Measurements from ENCODE around the gene HES7.

The HES7 gene

GRCh38 chr17:8125154-8125946 lies 1.4 kb upstream of the HES7 start:
- H3K9me3 ChIP-seq (ENCODE audit: low read length) = no peaks in the 10 kb centered on the region
- H3K4me3 ChIP-seq (ENCODE audit: low read depth, low read length, poor library complexity, severe bottlenecking) = peak overlapping the region; percentile 98
- no peak overlapping the region for H2AFZ ChIP-seq (ENCODE audit: low read length)
- H3K9ac ChIP-seq (ENCODE audit: low read length) = peak overlapping the region; percentile 69
- TF ChIP-seq EZH2 (IDR thresholded peaks at IDR 0.05; ENCODE audit: borderline replicate concordance, low read length) (no peak), CTCF (IDR thresholded peaks at IDR 0.05; ENCODE audit: low read length) (no peak)
- no peaks in the 10 kb centered on the region for H3K36me3 ChIP-seq (ENCODE audit: insufficient read depth, low read length)
- no peaks in the 10 kb centered on the region for H3K9me2 ChIP-seq (ENCODE audit: low read depth, low read length)
- no peaks in the 10 kb centered on the region for H4K20me1 ChIP-seq (ENCODE audit: insufficient read depth, low read length)
- H3K27me3 ChIP-seq (ENCODE audit: insufficient read depth, low read length) = peaks cover 6% of the 10 kb centered on the region
- H3K4me2 ChIP-seq (ENCODE audit: low read length) = peak overlapping the region; percentile 88
- peak overlapping the region; percentile 53 for H3K27ac ChIP-seq (ENCODE audit: low read depth, low read length, poor library complexity, severe bottlenecking)
- peaks cover 51% of the 10 kb centered on the region for H3K4me1 ChIP-seq (ENCODE audit: insufficient read depth, low read length, severe bottlenecking)
- no peaks in the 10 kb centered on the region for H3K79me2 ChIP-seq (ENCODE audit: insufficient read depth, low read length)
- peaks cover 6% of the 10 kb centered on the region for H3F3A ChIP-seq (ENCODE audit: insufficient read depth, low read length)

- Histone ChIP-seq H3K4me3 (ENCODE audit: low read depth, low read length, poor library complexity, severe bottlenecking) (peak overlapping the region; percentile 98), H2AFZ (ENCODE audit: low read length) (no peak overlapping the region), H3K36me3 (ENCODE audit: insufficient read depth, low read length) (no peaks in the 10 kb centered on the region)
Measured at GRCh38 chr17:8124350-8125153, 646 bp upstream of the HES7 start.

More at GRCh38 chr17:8124350-8125153, 646 bp upstream of the HES7 start:
- Histone ChIP-seq H3K9me2 (ENCODE audit: low read depth, low read length) (no peaks in the 10 kb centered on the region), H3K9me3 (ENCODE audit: low read length) (no peaks in the 10 kb centered on the region), H3K9ac (ENCODE audit: low read length) (peak overlapping the region; percentile 64), H3K79me2 (ENCODE audit: insufficient read depth, low read length) (no peaks in the 10 kb centered on the region), H3F3A (ENCODE audit: insufficient read depth, low read length) (peaks cover 12% of the 10 kb centered on the region), H3K4me2 (ENCODE audit: low read length) (peak overlapping the region; percentile 88), H3K4me1 (ENCODE audit: insufficient read depth, low read length, severe bottlenecking) (peaks cover 58% of the 10 kb centered on the region), H4K20me1 (ENCODE audit: insufficient read depth, low read length) (no peaks in the 10 kb centered on the region), H3K27ac (ENCODE audit: low read depth, low read length, poor library complexity, severe bottlenecking) (no peak overlapping the region), H3K27me3 (ENCODE audit: insufficient read depth, low read length) (peaks cover 6% of the 10 kb centered on the region)
- TF ChIP-seq CTCF (IDR thresholded peaks at IDR 0.05; ENCODE audit: low read length) (no peak), EZH2 (IDR thresholded peaks at IDR 0.05; ENCODE audit: borderline replicate concordance, low read length) (no peak)

Data from OCI-LY1 (cell line).